Fibroblast of villous mesenchyme (primary cell): ENCODE data around the gene EPHB3. TPM values are rescaled to one million over a fixed set of nuclear protein-coding genes. Genes with fewer than 3 reads are reported as not detected.

Source experiments
- DNase-seq: peaks from one replicate; pipeline ENCODE4 v3.0.0-alpha.2; 2010; ENCODE audit warnings: low read depth
- H3K4me3 ChIP-seq: 2 replicates; pipeline ENCODE4 v1.5.1; 2011; ENCODE audit warnings: low read depth, mild to moderate bottlenecking, low read length
- CTCF ChIP-seq: IDR thresholded peaks from 2 replicates; pipeline ENCODE4 v1.5.1; 2012; ENCODE audit warnings: low read depth, mild to moderate bottlenecking, low read length; ENCODE audit not compliant: insufficient read depth
- total RNA-seq: library from RNA; depleted of rRNA; stranded (reverse); fragments of >200 nt; gene quantifications from 2 replicates; pipeline ENCODE4 v1.2.3, GENCODE V29; 2012

EPHB3 gene
- total RNA-seq, 1 donor, result 2.2 TPM

- peak overlapping the region; percentile 52 for H3K4me3 ChIP-seq
- no peak for TF ChIP-seq CTCF
- DNase-seq, result no peak
These were observed 7.0 kb downstream of the EPHB3 start for GRCh38 chr3:184568560-184568923.

GRCh38 chr3:184568924-184569829, 7.6 kb downstream of the EPHB3 start:
- H3K4me3 ChIP-seq, result peak overlapping the region; percentile 52
- TF ChIP-seq CTCF, result no peak
- DNase-seq, result peak; percentile 96

- no peak for TF ChIP-seq CTCF
- no peak for DNase-seq
- H3K4me3 ChIP-seq, result no peak overlapping the region
These were observed 8.4 kb downstream of the EPHB3 start for GRCh38 chr3:184570035-184570434.

GRCh38 chr3:184570489-184570888, 8.9 kb downstream of the EPHB3 start:
- H3K4me3 ChIP-seq, result no peak overlapping the region
- TF ChIP-seq CTCF, result no peak
- no peak for DNase-seq

- DNase-seq, result no peak
- H3K4me3 ChIP-seq, result no peak overlapping the region
- no peak for TF ChIP-seq CTCF
These were observed 10.3 kb downstream of the EPHB3 start for GRCh38 chr3:184571750-184572377.

- TF ChIP-seq CTCF, result no peak
- no peak for DNase-seq
- H3K4me3 ChIP-seq, result no peak overlapping the region
These were observed 11.2 kb downstream of the EPHB3 start for GRCh38 chr3:184572633-184573270.
